ENCODE results near the gene CHID1.

GRCh38 chr11:953512-953911 lies 42.9 kb upstream of the CHID1 start:
- TF ChIP-seq CTCF (IDR thresholded peaks at IDR 0.05; ENCODE audit: insufficient read depth, low read depth, low read length) (no peak), EZH2 (IDR thresholded peaks at IDR 0.05; ENCODE audit: insufficient read depth, low read length) (no peak)

Measured in astrocyte (in vitro differentiated cells and primary cell).